GM18861 (cell line): ENCODE results near the gene NUSAP1.
"Not testable (repeated sequence)": the region's sequence is repeated elsewhere in the genome, so short reads cannot be mapped to it uniquely, and the experiment has no call there.

ENCODE experiments used
- ATAC-seq: cut with Tn5 transposase; IDR thresholded peaks from one replicate; pipeline ENCODE4 v1.9.1; 2021; ENCODE audit not compliant: unreplicated experiment

The NUSAP1 gene

GRCh38 chr15:41411031-41411430 is 78.3 kb downstream of the NUSAP1 start:
- no peak for ATAC-seq

GRCh38 chr15:41411441-41411840 is 78.8 kb downstream of the NUSAP1 start:
- ATAC-seq: no peak

GRCh38 chr15:41416128-41416741 is 83.6 kb downstream of the NUSAP1 start:
- peak; percentile 20 for ATAC-seq

- ATAC-seq: peak; percentile 59
Measured at GRCh38 chr15:41416742-41417417, 84.2 kb downstream of the NUSAP1 start, which contains the start of gene RTF1. TSS of gene RTF1 (plus strand) at chr15:41417095. CDS start at chr15:41417116, 21 bp downstream.

- peak; percentile 22 for ATAC-seq
Measured at GRCh38 chr15:41417418-41418195, 84.9 kb downstream of the NUSAP1 start.

GRCh38 chr15:41423979-41424659 is 91.4 kb downstream of the NUSAP1 start:
- peak; percentile 84 for ATAC-seq

- no peak for ATAC-seq
Measured at GRCh38 chr15:41424809-41425208, 92.1 kb downstream of the NUSAP1 start.

- not testable (repeated sequence) for ATAC-seq
Measured at GRCh38 chr15:41425907-41426306, 93.2 kb downstream of the NUSAP1 start.

- ATAC-seq: no peak
Measured at GRCh38 chr15:41429003-41429890, 96.6 kb downstream of the NUSAP1 start.
